Measurements from ENCODE around the gene RNF123.

The RNF123 gene

DNA sequence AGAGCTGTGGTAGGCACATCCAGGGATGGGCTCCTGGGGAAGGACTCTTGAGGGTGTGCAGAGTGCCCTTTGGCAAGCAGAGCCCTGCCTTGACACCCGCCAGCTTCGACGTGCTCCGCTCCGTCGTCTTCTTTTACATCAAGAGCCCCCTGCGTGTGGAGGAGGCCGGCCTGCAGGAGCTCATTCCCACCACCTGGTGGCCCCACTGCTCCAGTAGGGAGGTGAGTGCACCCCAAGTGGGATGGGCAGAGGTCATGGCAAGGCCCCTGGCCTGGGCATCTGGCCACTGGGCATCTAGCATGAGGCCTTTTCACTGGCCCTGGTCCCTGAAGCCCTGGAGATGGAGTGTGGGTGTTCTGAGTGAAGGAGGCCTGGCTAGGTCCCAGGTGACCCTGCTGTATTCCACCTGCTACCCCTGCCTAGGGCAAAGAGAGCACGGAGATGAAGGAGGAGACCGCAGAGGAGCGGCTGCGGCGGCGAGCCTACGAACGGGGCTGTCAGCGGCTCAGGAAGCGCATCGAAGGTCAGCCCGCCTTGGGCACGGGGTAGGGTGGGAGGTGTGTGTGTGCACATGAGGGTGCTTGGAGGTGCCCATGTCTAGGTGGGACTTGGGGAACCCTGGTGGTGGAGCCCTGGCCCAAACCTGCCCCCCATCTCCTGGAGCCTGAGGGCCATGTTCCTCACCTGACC lies 12.2 kb downstream of the RNF123 start:
- Histone ChIP-seq H3K79me2 (ENCODE audit: insufficient read depth, low read length) (no peaks in the 10 kb centered on the region), H3K4me3 (ENCODE audit: low read length, poor library complexity, severe bottlenecking) (no peak overlapping the region), H3K27me3 (ENCODE audit: insufficient read depth, low read length, poor library complexity, severe bottlenecking) (no peaks in the 10 kb centered on the region), H3K4me2 (ENCODE audit: low read depth, low read length, poor library complexity, severe bottlenecking) (no peak overlapping the region), H3K4me1 (ENCODE audit: insufficient read depth, low read length, poor library complexity, severe bottlenecking) (no peaks in the 10 kb centered on the region), H3K36me3 (ENCODE audit: insufficient read depth, low read length) (no peaks in the 10 kb centered on the region; the same call in 1 of the 2 replicates), H3K9ac (ENCODE audit: low read depth, low read length, poor library complexity, severe bottlenecking) (no peak overlapping the region), H3K9me3 (ENCODE audit: insufficient read depth, low read depth, low read length) (no peaks in the 10 kb centered on the region), H4K20me1 (ENCODE audit: insufficient read depth, low read length, poor library complexity, severe bottlenecking) (no peaks in the 10 kb centered on the region), H3F3A (ENCODE audit: low read depth) (no peaks in the 10 kb centered on the region), H2AFZ (ENCODE audit: low read length) (no peak overlapping the region), H3K9me2 (replicated peaks; ENCODE audit: low read depth, low read length) (no peaks in the 10 kb centered on the region)
- TF ChIP-seq EZH2phosphoT487 (IDR thresholded peaks at IDR 0.05; ENCODE audit: borderline replicate concordance) (no peak), CTCF (conservative IDR thresholded peaks at IDR 0.05; ENCODE audit: low read length) (peak; percentile 64)

DNA sequence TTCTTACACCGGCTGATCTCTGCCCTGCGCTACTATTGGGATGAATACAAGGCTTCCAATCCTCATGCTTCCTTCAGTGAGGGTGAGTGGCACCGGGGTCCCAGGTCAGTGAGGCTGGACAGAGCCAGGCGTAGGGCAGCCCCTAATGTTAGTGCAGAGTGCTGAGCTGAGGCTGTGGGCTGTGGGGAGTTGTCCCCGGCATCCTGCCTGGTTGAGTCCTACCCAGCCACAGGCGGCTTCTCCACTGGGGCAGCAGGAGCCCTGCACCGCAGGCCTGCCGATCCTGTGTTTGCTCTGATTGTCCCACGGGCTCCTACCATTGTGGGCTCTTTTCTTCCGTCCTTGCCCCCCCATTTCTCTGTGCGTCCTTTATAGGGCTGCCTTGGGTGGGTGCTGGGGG lies 13.3 kb downstream of the RNF123 start:
- no peaks in the 10 kb centered on the region for H4K20me1 ChIP-seq (ENCODE audit: insufficient read depth, low read length, poor library complexity, severe bottlenecking)
- TF ChIP-seq EZH2phosphoT487 (IDR thresholded peaks at IDR 0.05; ENCODE audit: borderline replicate concordance) = no peak
- no peak for TF ChIP-seq CTCF (conservative IDR thresholded peaks at IDR 0.05; ENCODE audit: low read length)
- H3K36me3 ChIP-seq (ENCODE audit: insufficient read depth, low read length) = no peaks in the 10 kb centered on the region; the same call in 1 of the 2 replicates

GRCh38 chr3:49703443-49703927 lies 14.1 kb downstream of the RNF123 start:
- Histone ChIP-seq H3K9me2 (replicated peaks; ENCODE audit: low read depth, low read length) (no peaks in the 10 kb centered on the region), H3K4me3 (ENCODE audit: low read length, poor library complexity, severe bottlenecking) (no peak overlapping the region), H3K9me3 (ENCODE audit: insufficient read depth, low read depth, low read length) (no peaks in the 10 kb centered on the region), H3K9ac (ENCODE audit: low read depth, low read length, poor library complexity, severe bottlenecking) (no peak overlapping the region), H3K36me3 (ENCODE audit: insufficient read depth, low read length) (no peaks in the 10 kb centered on the region; the same call in 1 of the 2 replicates), H2AFZ (ENCODE audit: low read length) (no peak overlapping the region), H3K4me1 (ENCODE audit: insufficient read depth, low read length, poor library complexity, severe bottlenecking) (peaks cover 8% of the 10 kb centered on the region), H3K27me3 (ENCODE audit: insufficient read depth, low read length, poor library complexity, severe bottlenecking) (no peaks in the 10 kb centered on the region), H3F3A (ENCODE audit: low read depth) (no peaks in the 10 kb centered on the region), H3K4me2 (ENCODE audit: low read depth, low read length, poor library complexity, severe bottlenecking) (no peak overlapping the region), H4K20me1 (ENCODE audit: insufficient read depth, low read length, poor library complexity, severe bottlenecking) (no peaks in the 10 kb centered on the region), H3K79me2 (ENCODE audit: insufficient read depth, low read length) (no peaks in the 10 kb centered on the region)
- peak; percentile 81 for TF ChIP-seq CTCF (conservative IDR thresholded peaks at IDR 0.05; ENCODE audit: low read length)
- TF ChIP-seq EZH2phosphoT487 (IDR thresholded peaks at IDR 0.05; ENCODE audit: borderline replicate concordance) = no peak

More for the DNA sequence above, 13.3 kb downstream of the RNF123 start:
- no peak overlapping the region for H3K4me2 ChIP-seq (ENCODE audit: low read depth, low read length, poor library complexity, severe bottlenecking)
- no peaks in the 10 kb centered on the region for H3K9me2 ChIP-seq (replicated peaks; ENCODE audit: low read depth, low read length)
- peaks cover 3% of the 10 kb centered on the region for H3K4me1 ChIP-seq (ENCODE audit: insufficient read depth, low read length, poor library complexity, severe bottlenecking)
- H3K79me2 ChIP-seq (ENCODE audit: insufficient read depth, low read length) = no peaks in the 10 kb centered on the region
- H3K9ac ChIP-seq (ENCODE audit: low read depth, low read length, poor library complexity, severe bottlenecking) = no peak overlapping the region
- no peaks in the 10 kb centered on the region for H3K9me3 ChIP-seq (ENCODE audit: insufficient read depth, low read depth, low read length)
- no peak overlapping the region for H2AFZ ChIP-seq (ENCODE audit: low read length)
- no peaks in the 10 kb centered on the region for H3F3A ChIP-seq (ENCODE audit: low read depth)
- H3K27me3 ChIP-seq (ENCODE audit: insufficient read depth, low read length, poor library complexity, severe bottlenecking) = no peaks in the 10 kb centered on the region
- H3K4me3 ChIP-seq (ENCODE audit: low read length, poor library complexity, severe bottlenecking) = no peak overlapping the region
